Measurements from ENCODE around the gene SMPD3. TPM values are rescaled to one million over a fixed set of nuclear protein-coding genes. Genes with fewer than 3 reads are reported as not detected.

Gene SMPD3
- total and polyA plus RNA-seq, 2 of the 4 experiments (the other 2 are of a cell fraction), result not detected

GRCh38 chr16:68420366-68420942 lies 27.9 kb downstream of the SMPD3 start:
- H3K4ac ChIP-seq (ENCODE audit: low read depth, low read length), result no peak overlapping the region
- CTCF ChIA-PET, result no interaction called here
- ATAC-seq (ENCODE audit: low read depth) (no peak), DNase-seq (no peak)
- intact Hi-C loops (cut with micrococcal nuclease), result no loop called here
- no peaks in the 10 kb centered on the region for H3K79me1 ChIP-seq (ENCODE audit: low read depth in 1 of 2, low read length in 2 of 2)
- H2AFZ ChIP-seq (replicated peaks; ENCODE audit: low read length, poor library complexity), result no peak overlapping the region
- H3K27ac ChIP-seq (ENCODE audit: insufficient read depth, low read length), result no peak overlapping the region
- POLR2A ChIA-PET (ENCODE audit: unreplicated experiment), result no interaction called here
- H2BK120ac ChIP-seq (ENCODE audit: low read depth, low read length), result no peak overlapping the region
- H4K8ac ChIP-seq (ENCODE audit: low read depth in 2 of 2, low read length in 2 of 2), result no peak overlapping the region
- dilution Hi-C loops (cut with HindIII; ENCODE audit: low sequenced_read_pairs, unreplicated experiment), result no loop called here
- H2BK5ac ChIP-seq (ENCODE audit: low read depth, low read length, poor library complexity, severe bottlenecking), result no peak overlapping the region
- TF ChIP-seq BHLHE40 (IDR thresholded peaks at IDR 0.05; ENCODE audit: low read depth, low read length), result no peak
- no peak for TF ChIP-seq MAFK (IDR thresholded peaks at IDR 0.05; ENCODE audit: low read depth, low read length)
- TF ChIP-seq CEBPB (IDR thresholded peaks at IDR 0.05; ENCODE audit: low read depth, low read length), result no peak
- TF ChIP-seq MXI1 (IDR thresholded peaks at IDR 0.05; ENCODE audit: borderline replicate concordance, low read depth, low read length), result no peak
- TF ChIP-seq, protein P1, sequence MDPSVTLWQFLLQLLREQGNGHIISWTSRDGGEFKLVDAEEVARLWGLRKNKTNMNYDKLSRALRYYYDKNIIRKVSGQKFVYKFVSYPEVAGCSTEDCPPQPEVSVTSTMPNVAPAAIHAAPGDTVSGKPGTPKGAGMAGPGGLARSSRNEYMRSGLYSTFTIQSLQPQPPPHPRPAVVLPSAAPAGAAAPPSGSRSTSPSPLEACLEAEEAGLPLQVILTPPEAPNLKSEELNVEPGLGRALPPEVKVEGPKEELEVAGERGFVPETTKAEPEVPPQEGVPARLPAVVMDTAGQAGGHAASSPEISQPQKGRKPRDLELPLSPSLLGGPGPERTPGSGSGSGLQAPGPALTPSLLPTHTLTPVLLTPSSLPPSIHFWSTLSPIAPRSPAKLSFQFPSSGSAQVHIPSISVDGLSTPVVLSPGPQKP (IDR thresholded peaks at IDR 0.05; ENCODE audit: borderline replicate concordance, low read depth, low read length), result no peak
- no peak for TF ChIP-seq RAD21 (IDR thresholded peaks at IDR 0.05; ENCODE audit: low read length)
- no peak for TF ChIP-seq RCOR1 (IDR thresholded peaks at IDR 0.05; ENCODE audit: insufficient replicate concordance, low read length)
- no peak for TF ChIP-seq CHD1 (IDR thresholded peaks at IDR 0.05; ENCODE audit: low read depth, low read length)
- no peak for TF ChIP-seq MAZ (IDR thresholded peaks at IDR 0.05; ENCODE audit: borderline replicate concordance, low read depth, low read length)
- TF ChIP-seq, protein P2, sequence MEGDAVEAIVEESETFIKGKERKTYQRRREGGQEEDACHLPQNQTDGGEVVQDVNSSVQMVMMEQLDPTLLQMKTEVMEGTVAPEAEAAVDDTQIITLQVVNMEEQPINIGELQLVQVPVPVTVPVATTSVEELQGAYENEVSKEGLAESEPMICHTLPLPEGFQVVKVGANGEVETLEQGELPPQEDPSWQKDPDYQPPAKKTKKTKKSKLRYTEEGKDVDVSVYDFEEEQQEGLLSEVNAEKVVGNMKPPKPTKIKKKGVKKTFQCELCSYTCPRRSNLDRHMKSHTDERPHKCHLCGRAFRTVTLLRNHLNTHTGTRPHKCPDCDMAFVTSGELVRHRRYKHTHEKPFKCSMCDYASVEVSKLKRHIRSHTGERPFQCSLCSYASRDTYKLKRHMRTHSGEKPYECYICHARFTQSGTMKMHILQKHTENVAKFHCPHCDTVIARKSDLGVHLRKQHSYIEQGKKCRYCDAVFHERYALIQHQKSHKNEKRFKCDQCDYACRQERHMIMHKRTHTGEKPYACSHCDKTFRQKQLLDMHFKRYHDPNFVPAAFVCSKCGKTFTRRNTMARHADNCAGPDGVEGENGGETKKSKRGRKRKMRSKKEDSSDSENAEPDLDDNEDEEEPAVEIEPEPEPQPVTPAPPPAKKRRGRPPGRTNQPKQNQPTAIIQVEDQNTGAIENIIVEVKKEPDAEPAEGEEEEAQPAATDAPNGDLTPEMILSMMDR (conservative IDR thresholded peaks at IDR 0.05; ENCODE audit: low read depth, low read length), result no peak
- TF ChIP-seq SMC3 (IDR thresholded peaks at IDR 0.05; ENCODE audit: low read depth, low read length), result no peak
- TF ChIP-seq POLR2A (IDR thresholded peaks at IDR 0.05; ENCODE audit: low read depth, low read length), result no peak
- no peak for TF ChIP-seq RFX5 (IDR thresholded peaks at IDR 0.05; ENCODE audit: low read depth, low read length)
- no peak for TF ChIP-seq NFE2L2 (IDR thresholded peaks at IDR 0.05; ENCODE audit: low read depth, low read length)
- TF ChIP-seq USF2 (IDR thresholded peaks at IDR 0.05; ENCODE audit: low read depth, low read length), result no peak
- TF ChIP-seq FOS (IDR thresholded peaks at IDR 0.05; ENCODE audit: low read depth, low read length), result no peak
- no peaks in the 10 kb centered on the region for H3K4me1 ChIP-seq (ENCODE audit: control insufficient read depth, insufficient read depth, low read length)
- no peaks in the 10 kb centered on the region for H3K9me3 ChIP-seq (ENCODE audit: control insufficient read depth, insufficient read depth, low read length)
- no peak overlapping the region for H3K4me2 ChIP-seq (ENCODE audit: low read depth, low read length)
- BruUV-seq (replicated peaks), result no TSS peak
- no peak overlapping the region for H3K14ac ChIP-seq (replicated peaks; ENCODE audit: low read depth, low read length)
- H3K27me3 ChIP-seq (ENCODE audit: control insufficient read depth, insufficient read depth, low read length), result peaks cover 51% of the 10 kb centered on the region
- H2AK9ac ChIP-seq (replicated peaks; ENCODE audit: low read depth, low read length, poor library complexity), result no peak overlapping the region
- no peak overlapping the region for H2BK20ac ChIP-seq (ENCODE audit: low read depth, low read length)
- no CpG with 5 or more reads among the region's 4 CpGs for WGBS, 2 experiments (ENCODE audit: extremely low coverage in 2 of 2, insufficient read length in 1 of 2)
- H3K9me1 ChIP-seq (ENCODE audit: insufficient read depth, low read length), result no peaks in the 10 kb centered on the region
- no peak overlapping the region for H3K56ac ChIP-seq (ENCODE audit: extremely low read depth, insufficient read depth, low read length)
- no peak overlapping the region for H3K23ac ChIP-seq (ENCODE audit: low read depth, low read length)
- H3K9ac ChIP-seq (ENCODE audit: low read depth, low read length), result no peak overlapping the region
- H3K18ac ChIP-seq (ENCODE audit: low read depth, low read length), result no peak overlapping the region
- H4K91ac ChIP-seq (ENCODE audit: insufficient read depth, low read depth, low read length), result no peak overlapping the region
- no peaks in the 10 kb centered on the region for H4K20me1 ChIP-seq (ENCODE audit: insufficient read depth, low read length)
- H3K4me3 ChIP-seq (ENCODE audit: insufficient read depth, low read depth, low read length), result no peak overlapping the region
- no peak overlapping the region for H4K5ac ChIP-seq (ENCODE audit: low read depth, low read length)
- no peak overlapping the region for H2BK15ac ChIP-seq (ENCODE audit: low read depth, low read length)
- H2AK5ac ChIP-seq (ENCODE audit: low read depth, low read length), result no peak overlapping the region
- in situ Hi-C loops (cut with MboI; ENCODE audit: low sequenced_read_pairs), result no loop called here
- no peaks in the 10 kb centered on the region for H3K36me3 ChIP-seq (ENCODE audit: control insufficient read depth, insufficient read depth, low read length)

Data from IMR-90 (cell line).